Mesenchymal stem cell (in vitro differentiated cells and primary cell): Measurements from ENCODE around the gene MCM5.
"Not testable (repeated sequence)": the region's sequence is repeated elsewhere in the genome, so short reads cannot be mapped to it uniquely, and the experiment has no call there.

Source experiments
- DNase-seq: peaks from one replicate; pipeline ENCODE4 v3.0.0-alpha.2; 2013
- H2AFZ ChIP-seq: one replicate; pipeline ENCODE4 v1.6.1; 2013; ENCODE audit warnings: low read depth, mild to moderate bottlenecking, control low read depth, inconsistent platforms, low read length, moderate library complexity
- H2AK5ac ChIP-seq: 2 replicates; pipeline ENCODE4 v1.6.1; 2013; ENCODE audit warnings: low read length, moderate library complexity, mild to moderate bottlenecking, inconsistent platforms; ENCODE audit not compliant: severe bottlenecking
- H2BK120ac ChIP-seq: one replicate; pipeline ENCODE4 v1.6.1; 2013; ENCODE audit warnings: low read depth, mild to moderate bottlenecking, inconsistent platforms, low read length, moderate library complexity
- H2BK12ac ChIP-seq, 2 experiments: one replicate each; pipeline ENCODE4 v1.6.1; 2013; ENCODE audit warnings: inconsistent platforms in 2 of 2, low read length in 2 of 2, mild to moderate bottlenecking in 2 of 2, moderate library complexity in 2 of 2, control low read depth in 1 of 2
- H2BK15ac ChIP-seq: one replicate; pipeline ENCODE4 v1.6.1; 2013; ENCODE audit warnings: mild to moderate bottlenecking, low read depth, inconsistent platforms; ENCODE audit not compliant: poor library complexity, severe bottlenecking
- H2BK5ac ChIP-seq: 2 replicates; pipeline ENCODE4 v1.6.1; 2013; ENCODE audit warnings: low read depth, mild to moderate bottlenecking, low read length, control low read depth, inconsistent platforms; ENCODE audit not compliant: poor library complexity, severe bottlenecking
- H3K14ac ChIP-seq, 2 experiments: one replicate each; pipeline ENCODE4 v1.6.1; 2013; ENCODE audit warnings: inconsistent platforms in 2 of 2, low read length in 2 of 2, control low read depth in 1 of 2, mild to moderate bottlenecking in 1 of 2, moderate library complexity in 1 of 2
- H3K18ac ChIP-seq, 2 experiments: one replicate each; pipeline ENCODE4 v1.6.1; 2013; ENCODE audit warnings: inconsistent platforms in 2 of 2, low read length in 2 of 2, control low read depth in 1 of 2, low read depth in 1 of 2, mild to moderate bottlenecking in 1 of 2
- H3K23ac ChIP-seq, 2 experiments: one replicate each; pipeline ENCODE4 v1.6.1; 2013; ENCODE audit warnings: inconsistent platforms in 2 of 2, low read length in 2 of 2, mild to moderate bottlenecking in 2 of 2, moderate library complexity in 2 of 2, control low read depth in 1 of 2
- H3K27ac ChIP-seq: 2 replicates; pipeline ENCODE4 v1.5.1; 2013; ENCODE audit warnings: mild to moderate bottlenecking, moderate library complexity, low read length, control low read depth, inconsistent platforms; ENCODE audit not compliant: poor library complexity, severe bottlenecking
- H3K27me3 ChIP-seq, 2 experiments: 2 replicates each; pipeline versions ENCODE4 v1.6.1 to v1.7.0; 2013; ENCODE audit warnings: low read length in 2 of 2, mild to moderate bottlenecking in 2 of 2, moderate library complexity in 2 of 2, control low read depth in 1 of 2, inconsistent platforms in 1 of 2; ENCODE audit not compliant: control insufficient read depth in 1 of 2, insufficient read depth in 1 of 2
- H3K36me3 ChIP-seq, 2 experiments: 2 replicates each; pipeline versions ENCODE4 v1.6.1 to v1.7.0; 2013; ENCODE audit warnings: low read length in 2 of 2, control low read depth in 1 of 2, inconsistent platforms in 1 of 2, low read depth in 1 of 2, mild to moderate bottlenecking in 1 of 2; ENCODE audit not compliant: insufficient read depth in 2 of 2, control insufficient read depth in 1 of 2
- H3K4ac ChIP-seq, 2 experiments: one replicate each; pipeline ENCODE4 v1.6.1; 2013; ENCODE audit warnings: inconsistent platforms in 2 of 2, low read length in 2 of 2, mild to moderate bottlenecking in 2 of 2, moderate library complexity in 2 of 2, control low read depth in 1 of 2, low read depth in 1 of 2
- H3K4me1 ChIP-seq: 2 replicates; pipeline ENCODE4 v1.6.1; 2013; ENCODE audit warnings: low read depth, low read length, control low read depth; ENCODE audit not compliant: control insufficient read depth, insufficient read depth
- H3K4me2 ChIP-seq: 2 replicates; pipeline ENCODE4 v1.6.1; 2013; ENCODE audit warnings: low read length, mild to moderate bottlenecking, inconsistent platforms; ENCODE audit not compliant: poor library complexity, severe bottlenecking
- H3K4me3 ChIP-seq, 2 experiments: 2 replicates each; pipeline versions ENCODE4 v1.5.1 to v1.7.0; 2013; ENCODE audit warnings: low read length in 2 of 2, mild to moderate bottlenecking in 2 of 2, control low read depth in 1 of 2, low read depth in 1 of 2; ENCODE audit not compliant: insufficient read depth in 1 of 2
- H3K79me1 ChIP-seq: replicated peaks from 2 replicates; pipeline ENCODE4 v1.6.1; 2013; ENCODE audit warnings: mild to moderate bottlenecking, control low read depth, low read length, inconsistent platforms; ENCODE audit not compliant: poor library complexity, severe bottlenecking
- H3K9ac ChIP-seq: 2 replicates; pipeline ENCODE4 v1.7.0; 2013; ENCODE audit warnings: mild to moderate bottlenecking, low read length, moderate library complexity
- H3K9me3 ChIP-seq: 2 replicates; pipeline ENCODE4 v1.7.0; 2013; ENCODE audit warnings: mild to moderate bottlenecking, low read length; ENCODE audit not compliant: control insufficient read depth
- H4K8ac ChIP-seq: one replicate; pipeline ENCODE4 v1.6.1; 2013; ENCODE audit warnings: inconsistent platforms, mild to moderate bottlenecking, low read length, moderate library complexity
- H4K91ac ChIP-seq: one replicate; pipeline ENCODE4 v1.6.1; 2013; ENCODE audit warnings: mild to moderate bottlenecking, low read length, inconsistent platforms
- WGBS: methylation state at CpG from one replicate; pipeline ENCODE4 v1.1.7; 2013; ENCODE audit warnings: mixed read lengths; 5-methylcytosine and 5-hydroxymethylcytosine counted together

MCM5 gene

DNA sequence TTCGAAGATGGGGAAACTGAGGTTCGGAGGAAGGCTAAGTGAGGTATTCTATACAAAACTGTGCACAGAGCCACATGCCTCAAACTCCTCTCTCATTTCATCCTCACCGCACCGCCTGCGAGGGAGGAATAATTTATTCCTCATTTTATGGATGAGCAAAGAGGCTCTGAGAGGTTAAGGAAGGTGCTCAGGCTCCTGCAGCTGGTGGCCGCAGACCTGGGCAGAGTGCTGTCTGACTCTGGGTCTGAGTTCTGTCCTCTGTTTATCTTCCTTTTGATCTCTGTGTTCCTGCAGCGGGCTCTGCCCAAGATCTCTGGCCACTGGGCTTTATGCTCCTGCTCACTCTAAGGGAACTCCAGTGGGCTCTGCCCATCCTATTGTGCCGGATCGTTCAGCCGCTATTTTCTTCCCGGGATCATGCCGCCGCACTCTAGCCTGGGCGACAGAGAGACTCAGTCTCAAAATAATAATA, 59.5 kb downstream of the MCM5 start:
- H3K4me3 ChIP-seq, result no peak overlapping the region
- 88% methylated on average over 11 of the region's 14 CpGs for WGBS

DNA sequence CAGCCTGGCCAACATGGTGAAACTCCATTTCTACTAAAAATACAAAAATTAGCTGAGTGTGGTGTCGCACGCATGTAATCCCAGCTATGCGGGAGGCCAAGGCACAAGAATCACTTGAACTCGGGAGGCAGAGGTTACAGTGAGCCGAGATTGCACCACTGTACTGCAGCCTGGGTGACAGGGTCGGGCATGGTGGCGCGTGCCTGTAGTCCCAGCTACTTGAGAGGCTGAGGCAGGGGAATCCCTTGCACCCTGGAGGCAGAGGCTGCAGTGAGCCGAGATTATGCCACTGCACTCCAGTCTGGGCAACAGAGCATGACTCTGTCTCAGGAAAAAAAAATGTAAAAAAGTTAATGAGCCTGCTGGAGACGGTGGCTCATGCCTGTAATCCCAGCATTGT, 60.0 kb downstream of the MCM5 start:
- not testable (repeated sequence) for DNase-seq, H4K91ac ChIP-seq, H2BK12ac ChIP-seq, H3K4ac ChIP-seq, H3K18ac ChIP-seq, H2AK5ac ChIP-seq, H3K9me3 ChIP-seq, H4K8ac ChIP-seq, H2BK5ac ChIP-seq, H2AFZ ChIP-seq, H3K23ac ChIP-seq, H3K27ac ChIP-seq, H3K14ac ChIP-seq, H2BK15ac ChIP-seq, H3K27me3 ChIP-seq, H3K36me3 ChIP-seq, H3K4me3 ChIP-seq, H3K79me1 ChIP-seq, H3K9ac ChIP-seq, H3K4me2 ChIP-seq, H3K4me1 ChIP-seq, H2BK120ac ChIP-seq
- 91% methylated on average over 10 of the region's 10 CpGs for WGBS

More for the DNA sequence above, 59.5 kb downstream of the MCM5 start:
- Histone ChIP-seq H3K18ac (no peak overlapping the region), H4K8ac (no peak overlapping the region), H2BK120ac (no peak overlapping the region), H3K4ac (no peak overlapping the region), H3K14ac (no peak overlapping the region), H3K9me3 (no peaks in the 10 kb centered on the region), H2BK12ac (no peak overlapping the region), H3K4me1 (peaks cover 3% of the 10 kb centered on the region), H3K9ac (no peak overlapping the region), H2BK5ac (no peak overlapping the region), H3K27ac (no peak overlapping the region), H2AFZ (no peak overlapping the region), H3K79me1 (no peaks in the 10 kb centered on the region), H2AK5ac (no peak overlapping the region), H3K4me2 (no peak overlapping the region), H2BK15ac (no peak overlapping the region), H3K36me3 (no peaks in the 10 kb centered on the region), H3K23ac (no peak overlapping the region), H3K27me3 (peaks cover 9 to 11% of the 10 kb centered on the region in 2 experiments), H4K91ac (no peak overlapping the region)
- DNase-seq, result no peak

DNA sequence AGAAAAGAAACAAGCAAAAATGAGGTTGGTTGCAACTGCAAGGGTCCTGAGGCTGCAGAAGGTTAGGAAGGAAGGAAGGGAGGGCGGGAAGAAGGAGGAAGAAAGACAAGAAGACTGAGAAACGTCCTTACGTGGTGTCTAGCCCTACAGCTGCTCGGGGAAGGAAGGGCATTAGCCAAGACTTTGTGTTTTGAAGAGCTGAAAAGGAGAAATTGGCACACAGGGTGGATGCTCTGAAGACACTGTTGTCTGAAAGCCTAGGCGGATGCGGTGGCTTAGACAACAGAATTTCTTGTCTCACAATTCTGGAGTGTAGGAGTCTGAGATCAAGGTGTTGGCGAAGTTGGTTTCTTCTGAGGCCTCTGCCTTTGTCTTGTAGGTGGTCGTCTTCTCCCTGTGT, 60.7 kb downstream of the MCM5 start:
- Histone ChIP-seq H3K14ac (no peak overlapping the region), H3K4me3 (no peak overlapping the region), H3K9ac (no peak overlapping the region), H3K36me3 (no peaks in the 10 kb centered on the region), H3K4me2 (no peak overlapping the region), H2BK15ac (no peak overlapping the region), H4K91ac (no peak overlapping the region), H3K9me3 (no peaks in the 10 kb centered on the region), H3K4me1 (peaks cover 5% of the 10 kb centered on the region), H3K27ac (no peak overlapping the region), H3K23ac (no peak overlapping the region), H2BK120ac (no peak overlapping the region), H3K79me1 (no peaks in the 10 kb centered on the region), H3K27me3 (peaks cover 7 to 8% of the 10 kb centered on the region in 2 experiments), H2BK5ac (no peak overlapping the region), H2AFZ (no peak overlapping the region), H4K8ac (no peak overlapping the region), H3K4ac (no peak overlapping the region), H2BK12ac (no peak overlapping the region), H3K18ac (no peak overlapping the region), H2AK5ac (no peak overlapping the region)
- 89% methylated on average over 8 of the region's 8 CpGs for WGBS
- DNase-seq, result no peak

DNA sequence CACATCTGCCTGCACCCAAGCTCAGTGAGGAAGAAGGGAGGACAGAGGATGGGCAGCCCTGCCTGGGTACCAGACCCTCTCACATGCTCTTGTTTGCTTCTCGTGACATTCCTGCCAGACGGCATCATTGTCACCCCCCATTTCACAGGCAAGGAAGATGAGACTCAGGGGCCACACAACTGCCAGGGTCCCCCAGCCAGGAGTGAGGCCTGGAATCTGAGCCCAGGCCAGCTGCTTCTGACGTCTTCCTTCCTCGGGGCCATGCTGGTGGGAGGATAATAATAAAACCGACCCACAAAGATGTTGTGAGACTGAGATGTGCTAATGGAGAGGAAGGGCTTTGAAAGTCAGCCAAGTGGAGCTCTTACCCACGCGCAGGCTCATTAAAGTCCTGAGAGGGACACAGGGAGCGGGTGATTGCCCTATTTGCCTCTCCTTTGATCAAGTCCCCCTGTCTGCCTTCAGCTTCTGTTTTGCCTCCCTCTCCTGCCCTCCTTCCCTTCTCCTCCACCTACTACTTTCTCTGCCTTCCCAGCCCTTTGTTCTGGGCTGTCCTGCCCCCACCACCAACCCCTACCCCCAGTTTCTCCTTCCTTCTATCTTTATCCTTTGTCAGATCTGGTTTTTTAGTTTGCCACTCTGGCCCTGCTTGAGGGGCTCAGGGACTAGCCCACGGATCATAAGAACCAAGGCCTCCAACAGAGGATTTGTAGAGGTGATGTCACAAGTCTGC, 62.7 kb downstream of the MCM5 start:
- no peak for DNase-seq
- Histone ChIP-seq H3K4me1 (peaks cover 6% of the 10 kb centered on the region), H3K9me3 (no peaks in the 10 kb centered on the region), H2AK5ac (no peak overlapping the region), H3K18ac (peak overlapping the region in 1 of 2 experiments; percentile 28), H3K27ac (no peak overlapping the region), H4K91ac (peak overlapping the region; percentile 34), H2BK15ac (no peak overlapping the region), H3K79me1 (no peaks in the 10 kb centered on the region), H2BK120ac (no peak overlapping the region), H3K4me3 (no peak overlapping the region), H3K36me3 (no peaks in the 10 kb centered on the region), H3K9ac (no peak overlapping the region), H2BK12ac (no peak overlapping the region), H3K4ac (no peak overlapping the region), H3K14ac (no peak overlapping the region), H2AFZ (no peak overlapping the region), H4K8ac (no peak overlapping the region), H3K4me2 (no peak overlapping the region), H3K23ac (no peak overlapping the region), H3K27me3 (peaks cover 6 to 7% of the 10 kb centered on the region in 2 experiments), H2BK5ac (no peak overlapping the region)
- 79% methylated on average over 8 of the region's 9 CpGs for whole genome bisulfite sequencing
